ENCODE results near the gene MAPK1.
A peak's percentile ranks its signal among the peaks of the same experiment; 100 is the strongest.
"Not testable (repeated sequence)": the region's sequence is repeated elsewhere in the genome, so short reads cannot be mapped to it uniquely, and the experiment has no call there.

The MAPK1 gene

GRCh38 chr22:21719024-21719423, 148.4 kb downstream of the MAPK1 start:
- DNase-seq: no peak

- no peak for DNase-seq
Measured at GRCh38 chr22:21718499-21718898, 148.9 kb downstream of the MAPK1 start.

GRCh38 chr22:21716395-21717122, 150.9 kb downstream of the MAPK1 start:
- not testable (repeated sequence) for DNase-seq

- DNase-seq: no peak
Measured at GRCh38 chr22:21714786-21715185, 152.7 kb downstream of the MAPK1 start.

GRCh38 chr22:21714059-21714770, 153.2 kb downstream of the MAPK1 start:
- DNase-seq: no peak

- DNase-seq: no peak
Measured at GRCh38 chr22:21713428-21714058, 153.9 kb downstream of the MAPK1 start.

GRCh38 chr22:21712751-21713427, 154.6 kb downstream of the MAPK1 start:
- peak; percentile 42 for DNase-seq

GRCh38 chr22:21711851-21712250, 155.6 kb downstream of the MAPK1 start:
- DNase-seq: no peak

- DNase-seq: no peak
Measured at GRCh38 chr22:21710156-21710555, 157.3 kb downstream of the MAPK1 start.

GRCh38 chr22:21709688-21710087, 157.8 kb downstream of the MAPK1 start:
- DNase-seq: no peak

- no peak for DNase-seq
Measured at GRCh38 chr22:21708960-21709359, 158.5 kb downstream of the MAPK1 start.

GRCh38 chr22:21707677-21708076, 159.8 kb downstream of the MAPK1 start:
- no peak for DNase-seq
